T-helper 1 cell treated with Interleukin-12 subunit alpha and Interleukin-12 subunit beta and Interleukin-4 antibody, amounts not matched to agents 30 μg/mL and 1 μg/mL, for 36 hours (primary cell): Measurements from ENCODE around the gene REG3G.
"Not testable (repeated sequence)": the region's sequence is repeated elsewhere in the genome, so short reads cannot be mapped to it uniquely, and the experiment has no call there.

Experiments used
- H3K27ac Mint-ChIP-seq: one replicate; pipeline ENCODE4 v1.8.0; 2021; ENCODE audit warnings: mild to moderate bottlenecking, mixed read lengths
- H3K27me3 Mint-ChIP-seq: one replicate; pipeline ENCODE4 v1.8.0; 2021; ENCODE audit warnings: low read depth, mixed read lengths
- H3K36me3 Mint-ChIP-seq: one replicate; pipeline ENCODE4 v1.8.0; 2021; ENCODE audit warnings: low read depth, mixed read lengths
- H3K4me1 Mint-ChIP-seq: one replicate; pipeline ENCODE4 v1.8.0; 2021; ENCODE audit warnings: low read depth, mixed read lengths
- H3K4me3 Mint-ChIP-seq: one replicate; pipeline ENCODE4 v1.8.0; 2021; ENCODE audit warnings: mild to moderate bottlenecking, moderate library complexity, mixed read lengths
- H3K9me3 Mint-ChIP-seq: one replicate; pipeline ENCODE4 v1.8.0; 2021; ENCODE audit warnings: mixed read lengths

Gene REG3G

GRCh38 chr2:78999406-78999805 lies 26.1 kb upstream of the REG3G start:
- H3K36me3 Mint-ChIP-seq: no peaks in the 10 kb centered on the region
- no peak overlapping the region for H3K27ac Mint-ChIP-seq
- peaks cover 4% of the 10 kb centered on the region for H3K9me3 Mint-ChIP-seq
- H3K4me3 Mint-ChIP-seq: no peak overlapping the region
- no peaks in the 10 kb centered on the region for H3K4me1 Mint-ChIP-seq
- peaks cover 5% of the 10 kb centered on the region for H3K27me3 Mint-ChIP-seq

GRCh38 chr2:79000008-79000576 lies 25.4 kb upstream of the REG3G start:
- no peak overlapping the region for H3K4me3 Mint-ChIP-seq
- no peaks in the 10 kb centered on the region for H3K4me1 Mint-ChIP-seq
- H3K9me3 Mint-ChIP-seq: peaks cover 3% of the 10 kb centered on the region
- peaks cover under 1% of the 10 kb centered on the region for H3K27me3 Mint-ChIP-seq
- H3K36me3 Mint-ChIP-seq: no peaks in the 10 kb centered on the region
- H3K27ac Mint-ChIP-seq: no peak overlapping the region

- Mint-ChIP-seq H3K27ac (no peak overlapping the region), H3K36me3 (no peaks in the 10 kb centered on the region), H3K4me1 (no peaks in the 10 kb centered on the region), H3K9me3 (peaks cover 3% of the 10 kb centered on the region), H3K27me3 (no peaks in the 10 kb centered on the region), H3K4me3 (no peak overlapping the region)
These were observed 24.2 kb upstream of the REG3G start for GRCh38 chr2:79001285-79001684.

- no peaks in the 10 kb centered on the region for H3K27me3 Mint-ChIP-seq
These were observed 20.8 kb upstream of the REG3G start for GRCh38 chr2:79004680-79005079.

GRCh38 chr2:79005216-79005615 lies 20.3 kb upstream of the REG3G start:
- no peak overlapping the region for H3K4me3 Mint-ChIP-seq
- no peaks in the 10 kb centered on the region for H3K27me3 Mint-ChIP-seq
- H3K36me3 Mint-ChIP-seq: no peaks in the 10 kb centered on the region
- H3K9me3 Mint-ChIP-seq: peaks cover 3% of the 10 kb centered on the region
- no peaks in the 10 kb centered on the region for H3K4me1 Mint-ChIP-seq
- H3K27ac Mint-ChIP-seq: no peak overlapping the region

More at GRCh38 chr2:79004680-79005079, 20.8 kb upstream of the REG3G start:
- Mint-ChIP-seq H3K4me3 (no peak overlapping the region), H3K36me3 (no peaks in the 10 kb centered on the region), H3K27ac (no peak overlapping the region), H3K4me1 (no peaks in the 10 kb centered on the region), H3K9me3 (peaks cover 3% of the 10 kb centered on the region)

GRCh38 chr2:79009388-79009787 lies 16.1 kb upstream of the REG3G start:
- H3K4me1 Mint-ChIP-seq: no peaks in the 10 kb centered on the region
- H3K36me3 Mint-ChIP-seq: no peaks in the 10 kb centered on the region
- H3K27me3 Mint-ChIP-seq: no peaks in the 10 kb centered on the region
- no peak overlapping the region for H3K4me3 Mint-ChIP-seq
- H3K27ac Mint-ChIP-seq: no peak overlapping the region
- H3K9me3 Mint-ChIP-seq: no peaks in the 10 kb centered on the region

- Mint-ChIP-seq H3K9me3 (no peaks in the 10 kb centered on the region), H3K27ac (no peak overlapping the region), H3K4me1 (no peaks in the 10 kb centered on the region), H3K4me3 (no peak overlapping the region), H3K36me3 (no peaks in the 10 kb centered on the region), H3K27me3 (no peaks in the 10 kb centered on the region)
These were observed 14.0 kb upstream of the REG3G start for GRCh38 chr2:79011496-79011895.

GRCh38 chr2:79013629-79014028 lies 11.9 kb upstream of the REG3G start:
- no peaks in the 10 kb centered on the region for H3K9me3 Mint-ChIP-seq
- no peaks in the 10 kb centered on the region for H3K4me1 Mint-ChIP-seq
- no peak overlapping the region for H3K27ac Mint-ChIP-seq
- no peaks in the 10 kb centered on the region for H3K36me3 Mint-ChIP-seq
- H3K4me3 Mint-ChIP-seq: no peak overlapping the region
- no peaks in the 10 kb centered on the region for H3K27me3 Mint-ChIP-seq

- no peak overlapping the region for H3K27ac Mint-ChIP-seq
- H3K4me1 Mint-ChIP-seq: no peaks in the 10 kb centered on the region
- H3K4me3 Mint-ChIP-seq: no peak overlapping the region
- no peaks in the 10 kb centered on the region for H3K36me3 Mint-ChIP-seq
- H3K9me3 Mint-ChIP-seq: no peaks in the 10 kb centered on the region
- no peaks in the 10 kb centered on the region for H3K27me3 Mint-ChIP-seq
These were observed 9.2 kb upstream of the REG3G start for GRCh38 chr2:79016342-79016741.

- Mint-ChIP-seq H3K4me3 (no peak overlapping the region), H3K4me1 (no peaks in the 10 kb centered on the region), H3K27me3 (no peaks in the 10 kb centered on the region), H3K36me3 (no peaks in the 10 kb centered on the region), H3K27ac (no peak overlapping the region), H3K9me3 (peaks cover 4% of the 10 kb centered on the region)
These were observed 559 bp downstream of the REG3G start for GRCh38 chr2:79026061-79026460.

GRCh38 chr2:79039944-79040343 lies 14.4 kb downstream of the REG3G start:
- Mint-ChIP-seq H3K9me3 (no peaks in the 10 kb centered on the region), H3K36me3 (no peaks in the 10 kb centered on the region), H3K4me1 (no peaks in the 10 kb centered on the region), H3K27ac (no peak overlapping the region), H3K27me3 (no peaks in the 10 kb centered on the region), H3K4me3 (no peak overlapping the region)

- Mint-ChIP-seq H3K4me3 (no peak overlapping the region), H3K36me3 (no peaks in the 10 kb centered on the region), H3K27ac (no peak overlapping the region)
These were observed 15.5 kb downstream of the REG3G start for GRCh38 chr2:79041032-79041448.

GRCh38 chr2:79053486-79053885 lies 28.0 kb downstream of the REG3G start:
- H3K36me3 Mint-ChIP-seq, H3K9me3 Mint-ChIP-seq, H3K27ac Mint-ChIP-seq, H3K4me1 Mint-ChIP-seq, H3K27me3 Mint-ChIP-seq, H3K4me3 Mint-ChIP-seq: not testable (repeated sequence)

More at GRCh38 chr2:79041032-79041448, 15.5 kb downstream of the REG3G start:
- H3K4me1 Mint-ChIP-seq: no peaks in the 10 kb centered on the region
- no peaks in the 10 kb centered on the region for H3K9me3 Mint-ChIP-seq
- H3K27me3 Mint-ChIP-seq: no peaks in the 10 kb centered on the region

GRCh38 chr2:79054769-79055168 lies 29.3 kb downstream of the REG3G start:
- H3K4me3 Mint-ChIP-seq, H3K4me1 Mint-ChIP-seq, H3K27me3 Mint-ChIP-seq, H3K9me3 Mint-ChIP-seq, H3K27ac Mint-ChIP-seq, H3K36me3 Mint-ChIP-seq: not testable (repeated sequence)

- Mint-ChIP-seq H3K9me3 (peaks cover 5% of the 10 kb centered on the region), H3K27ac (no peak overlapping the region), H3K36me3 (no peaks in the 10 kb centered on the region), H3K4me3 (no peak overlapping the region), H3K4me1 (no peaks in the 10 kb centered on the region), H3K27me3 (no peaks in the 10 kb centered on the region)
These were observed 39.7 kb downstream of the REG3G start for GRCh38 chr2:79065201-79065600.

- Mint-ChIP-seq H3K9me3 (peaks cover 15% of the 10 kb centered on the region), H3K4me3 (no peak overlapping the region), H3K36me3 (no peaks in the 10 kb centered on the region), H3K4me1 (no peaks in the 10 kb centered on the region), H3K27ac (no peak overlapping the region), H3K27me3 (no peaks in the 10 kb centered on the region)
These were observed 45.6 kb downstream of the REG3G start for GRCh38 chr2:79071078-79071477.
